Gastroesophageal sphincter (tissue), 3 donors: ENCODE results near the gene SMC4.

ENCODE experiments used
- CTCF ChIP-seq, 4 experiments: fragments of 200-600 bp in 2 of 4; fragments of 450-650 bp in 2 of 4; sonication (generic) in 1 of 4; IDR thresholded peaks; one replicate each; pipeline ENCODE4 v1.5.1; 2017 to 2019; ENCODE audit warnings: antibody characterized with exemption in 4 of 4, mild to moderate bottlenecking in 2 of 4, moderate library complexity in 2 of 4
- POLR2A ChIP-seq, 2 donors: fragments of 450-650 bp; IDR thresholded peaks; one replicate each; pipeline ENCODE4 v1.6.1; 2017; ENCODE audit warnings: antibody characterized with exemption in 2 of 2, mild to moderate bottlenecking in 2 of 2, moderate library complexity in 1 of 2
- POLR2AphosphoS5 ChIP-seq: sonication (generic); formaldehyde crosslinking; IDR thresholded peaks from one replicate; pipeline ENCODE4 v1.6.1; 2017; ENCODE audit warnings: antibody characterized with exemption

- TF ChIP-seq CTCF (IDR thresholded peaks at IDR 0.05) (no peak), POLR2A (IDR thresholded peaks at IDR 0.05) (no peak), POLR2AphosphoS5 (no peak)
Measured at GRCh38 chr3:160458151-160458550, 58.7 kb downstream of the SMC4 start.
